IgD-negative memory B cell (primary cell): ENCODE data around the gene RFX8. TPM values are rescaled to one million over a fixed set of nuclear protein-coding genes. Genes with fewer than 3 reads are reported as not detected.
"Not testable (repeated sequence)": the region's sequence is repeated elsewhere in the genome, so short reads cannot be mapped to it uniquely, and the experiment has no call there.

Experiments used
- H3K27ac Mint-ChIP-seq, 3 donors: one replicate each; pipeline ENCODE4 v1.8.0; 2020 to 2022; ENCODE audit warnings: mild to moderate bottlenecking in 3 of 3, mixed read lengths in 3 of 3, moderate library complexity in 1 of 3
- H3K27me3 Mint-ChIP-seq: one replicate; pipeline ENCODE4 v1.8.0; 2021; ENCODE audit warnings: mixed read lengths
- H3K36me3 Mint-ChIP-seq: one replicate; pipeline ENCODE4 v1.8.0; 2020; ENCODE audit warnings: mild to moderate bottlenecking, mixed read lengths
- H3K4me1 Mint-ChIP-seq, 3 donors: one replicate each; pipeline ENCODE4 v1.8.0; 2020 to 2022; ENCODE audit warnings: mixed read lengths in 3 of 3, mild to moderate bottlenecking in 1 of 3
- H3K4me3 Mint-ChIP-seq, 4 donors: one replicate each; pipeline ENCODE4 v1.8.0; 2020 to 2022; ENCODE audit warnings: mild to moderate bottlenecking in 4 of 4, mixed read lengths in 4 of 4, moderate library complexity in 3 of 4
- H3K9me3 Mint-ChIP-seq, 3 donors: one replicate each; pipeline ENCODE4 v1.8.0; 2020 to 2021; ENCODE audit warnings: mixed read lengths in 3 of 3, mild to moderate bottlenecking in 1 of 3
- polyA plus RNA-seq: library from polyadenylated mRNA; unstranded; fragments of 300-500 nt; fragmentation: Illumina TruSeq; gene quantifications from one replicate; pipeline ENCODE4 v1.2.3, GENCODE V29; 2021

Gene RFX8
- polyA plus RNA-seq, 1 donor from 2014 or later: not detected

DNA sequence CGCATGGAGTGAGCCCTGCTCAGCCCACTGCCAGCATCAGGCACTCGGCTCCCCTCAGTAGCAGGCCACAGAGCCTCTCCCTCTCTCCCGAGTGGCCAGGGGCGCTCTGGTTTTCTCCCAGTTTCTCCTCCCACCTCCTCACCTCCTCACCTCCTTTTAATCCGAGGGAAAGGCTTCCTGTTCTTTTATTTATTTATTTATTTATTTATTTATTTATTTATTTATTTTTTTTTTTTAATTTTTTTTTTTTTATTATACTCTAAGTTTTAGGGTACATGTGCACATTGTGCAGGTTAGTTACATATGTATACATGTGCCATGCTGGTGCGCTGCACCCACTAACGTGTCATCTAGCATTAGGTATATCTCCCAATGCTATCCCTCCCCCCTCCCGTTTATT, 29.8 kb upstream of the RFX8 start:
- H3K4me1 Mint-ChIP-seq, H3K27ac Mint-ChIP-seq, H3K27me3 Mint-ChIP-seq, H3K9me3 Mint-ChIP-seq, H3K4me3 Mint-ChIP-seq, H3K36me3 Mint-ChIP-seq: not testable (repeated sequence)

GRCh38 chr2:101502095-101502494, 27.2 kb upstream of the RFX8 start:
- Mint-ChIP-seq H3K4me3 (no peak overlapping the region), H3K27me3 (peaks cover 8% of the 10 kb centered on the region), H3K27ac (no peak overlapping the region), H3K36me3 (peaks cover 2% of the 10 kb centered on the region), H3K4me1 (peaks cover 0 to under 1% (median 0%) of the 10 kb centered on the region in 3 donors), H3K9me3 (no peaks in the 10 kb centered on the region)

- peaks cover 2% of the 10 kb centered on the region for H3K36me3 Mint-ChIP-seq
- H3K27ac Mint-ChIP-seq: peak overlapping the region in 1 of 3 donors; percentile 14
- H3K4me1 Mint-ChIP-seq: no peaks in the 10 kb centered on the region
These were observed 26.5 kb upstream of the RFX8 start for GRCh38 chr2:101501443-101501842.

DNA sequence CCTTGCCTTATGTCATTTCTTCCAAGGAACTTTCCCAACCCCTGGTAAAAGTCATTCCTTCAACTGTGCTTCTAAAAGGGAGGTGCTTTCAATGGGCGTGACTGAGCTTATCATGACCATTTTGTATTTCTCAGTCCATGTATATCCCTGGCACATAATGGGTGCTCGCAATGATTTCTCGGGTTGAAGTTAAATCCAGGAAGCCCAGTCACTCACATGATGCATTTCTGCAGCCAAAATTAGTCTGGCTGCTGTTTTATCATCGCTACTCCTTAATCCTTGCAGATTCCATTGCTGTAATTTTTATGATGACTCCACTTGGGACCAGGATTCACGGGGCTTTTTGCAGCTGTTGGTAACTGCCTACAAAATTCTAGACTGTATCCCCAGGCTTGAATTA, 25.9 kb upstream of the RFX8 start:
- H3K27ac Mint-ChIP-seq: no peak overlapping the region

More at GRCh38 chr2:101501443-101501842, 26.5 kb upstream of the RFX8 start:
- no peaks in the 10 kb centered on the region for H3K9me3 Mint-ChIP-seq
- peaks cover 8% of the 10 kb centered on the region for H3K27me3 Mint-ChIP-seq
- no peak overlapping the region for H3K4me3 Mint-ChIP-seq

GRCh38 chr2:101500180-101500579, 25.3 kb upstream of the RFX8 start:
- Mint-ChIP-seq H3K4me3 (no peak overlapping the region), H3K9me3 (no peaks in the 10 kb centered on the region), H3K36me3 (peaks cover 2% of the 10 kb centered on the region), H3K4me1 (no peaks in the 10 kb centered on the region), H3K27ac (no peak overlapping the region), H3K27me3 (peaks cover 8% of the 10 kb centered on the region)

More for the DNA sequence above, 25.9 kb upstream of the RFX8 start:
- Mint-ChIP-seq H3K27me3 (peaks cover 8% of the 10 kb centered on the region), H3K4me3 (no peak overlapping the region), H3K4me1 (no peaks in the 10 kb centered on the region), H3K9me3 (no peaks in the 10 kb centered on the region), H3K36me3 (peaks cover 2% of the 10 kb centered on the region)

DNA sequence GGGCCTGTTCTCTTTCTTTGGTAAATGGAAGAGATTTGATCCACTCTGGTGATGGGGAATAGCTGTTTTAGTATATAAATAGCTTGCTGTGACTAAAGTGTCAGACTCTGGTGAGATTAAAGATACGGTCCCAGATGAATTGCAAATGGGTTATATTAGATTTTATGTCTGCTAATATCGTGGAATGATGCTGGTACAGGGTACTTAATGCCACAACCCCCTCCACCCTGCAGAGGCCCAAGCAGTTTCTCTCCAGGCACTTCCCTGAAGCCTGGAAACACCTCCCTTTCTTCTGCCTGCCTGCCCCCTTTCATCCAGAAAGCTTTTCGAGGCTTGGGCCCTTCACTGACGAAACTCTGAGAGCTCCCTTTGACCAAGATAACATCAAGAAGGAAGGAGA, 21.4 kb upstream of the RFX8 start:
- H3K36me3 Mint-ChIP-seq: no peaks in the 10 kb centered on the region
- H3K4me1 Mint-ChIP-seq: no peaks in the 10 kb centered on the region
- no peak overlapping the region for H3K4me3 Mint-ChIP-seq
- H3K27me3 Mint-ChIP-seq: peaks cover 7% of the 10 kb centered on the region
- H3K9me3 Mint-ChIP-seq: peaks cover 0 to 2% (median 0%) of the 10 kb centered on the region in 3 donors
- H3K27ac Mint-ChIP-seq: no peak overlapping the region

DNA sequence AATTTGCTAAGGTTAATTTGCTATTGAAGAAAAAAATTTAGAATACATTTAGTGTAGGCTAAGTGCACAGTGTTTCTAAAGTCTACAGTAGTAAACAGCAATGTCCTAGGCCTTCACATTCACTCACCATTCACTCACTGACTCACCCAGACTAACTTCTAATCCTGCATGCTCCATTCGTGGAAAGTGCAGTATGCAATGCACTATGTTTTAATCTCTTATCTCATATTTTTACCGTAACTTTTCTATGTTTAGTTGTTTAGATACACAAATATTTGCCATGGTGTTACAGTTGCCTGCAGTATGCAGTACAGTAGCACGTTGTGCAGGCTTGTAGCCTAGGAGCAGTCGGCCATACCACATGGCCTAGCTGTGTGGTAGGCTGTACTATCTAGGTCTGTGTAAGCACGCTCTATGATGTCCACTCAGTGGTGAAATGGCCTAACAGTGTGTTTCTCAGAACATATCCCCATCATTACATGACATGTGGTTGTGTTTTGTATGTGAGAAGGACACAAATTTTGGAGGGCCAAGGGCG, 18.1 kb upstream of the RFX8 start:
- Mint-ChIP-seq H3K36me3 (no peaks in the 10 kb centered on the region), H3K27ac (no peak overlapping the region), H3K4me3 (no peak overlapping the region), H3K27me3 (peaks cover 3% of the 10 kb centered on the region), H3K4me1 (no peaks in the 10 kb centered on the region), H3K9me3 (peaks cover 0 to 2% (median 0%) of the 10 kb centered on the region in 3 donors)

DNA sequence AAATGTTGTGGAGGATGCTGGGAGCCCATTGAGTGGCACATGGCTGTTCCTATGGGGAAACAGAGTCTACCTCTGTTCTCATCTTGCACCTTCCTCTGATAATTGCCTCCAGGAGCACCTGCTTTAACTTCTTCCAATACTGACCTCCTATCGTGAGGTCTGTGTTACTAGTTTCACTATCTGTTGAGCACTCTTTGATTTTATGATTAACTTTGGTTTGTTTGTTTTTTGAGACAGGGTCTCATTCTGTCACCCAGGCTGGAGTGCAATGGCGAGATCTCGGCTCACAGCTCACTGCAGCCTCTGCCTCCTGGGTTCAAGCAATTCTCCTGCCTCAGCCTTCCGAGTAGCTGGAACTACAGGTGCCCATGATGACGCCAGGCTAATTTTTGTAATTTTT, 12.1 kb upstream of the RFX8 start:
- Mint-ChIP-seq H3K9me3 (peaks cover 0 to 2% (median 0%) of the 10 kb centered on the region in 3 donors), H3K4me1 (peaks cover 0 to 7% (median 3%) of the 10 kb centered on the region in 3 donors), H3K4me3 (no peak overlapping the region), H3K36me3 (no peaks in the 10 kb centered on the region), H3K27me3 (peaks cover 11% of the 10 kb centered on the region), H3K27ac (no peak overlapping the region)

DNA sequence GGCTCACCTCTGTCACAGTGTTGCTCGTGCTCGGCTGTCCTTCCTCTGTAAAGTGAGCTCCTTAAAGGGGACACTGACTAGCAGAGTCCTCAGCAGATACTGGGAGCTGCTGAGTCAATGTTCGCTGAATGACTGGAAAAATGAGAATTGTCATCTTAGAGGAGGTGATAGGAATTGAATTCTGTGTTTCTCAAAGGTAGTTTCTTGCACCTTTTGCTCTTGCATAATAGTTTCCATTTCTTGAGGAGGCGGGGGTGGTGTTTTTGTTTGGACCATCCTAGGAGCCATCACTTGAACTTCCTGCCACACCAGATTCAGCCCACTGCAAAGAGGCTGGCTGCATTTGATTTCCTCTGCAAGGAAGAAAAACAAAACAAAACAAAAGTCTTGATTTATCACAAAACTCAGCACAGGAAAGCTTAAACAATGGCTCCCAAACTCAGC, 11.4 kb upstream of the RFX8 start:
- Mint-ChIP-seq H3K4me3 (no peak overlapping the region), H3K27me3 (peaks cover 13% of the 10 kb centered on the region), H3K9me3 (no peaks in the 10 kb centered on the region), H3K36me3 (no peaks in the 10 kb centered on the region), H3K27ac (no peak overlapping the region), H3K4me1 (peaks cover 0 to 7% (median 3%) of the 10 kb centered on the region in 3 donors)

DNA sequence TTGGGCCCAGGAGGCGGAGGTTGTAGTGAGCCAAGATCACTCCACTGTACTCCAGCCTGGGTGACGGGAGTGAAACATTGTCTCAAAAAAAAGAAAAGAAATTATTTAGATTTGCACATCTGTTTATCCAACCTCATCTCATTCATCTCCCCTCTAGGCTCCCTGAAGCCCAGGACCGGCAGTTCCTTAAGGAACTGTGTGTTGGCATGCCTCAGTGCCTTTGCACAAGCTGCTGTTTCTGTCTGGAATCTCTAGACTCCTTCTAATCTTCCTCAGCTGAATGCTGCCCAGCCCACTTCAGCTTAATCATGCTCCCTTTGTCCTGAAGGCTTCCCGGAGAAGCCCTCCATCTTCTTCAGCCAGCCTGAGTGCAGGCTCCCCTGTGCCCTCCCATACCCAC, 10.9 kb upstream of the RFX8 start:
- Mint-ChIP-seq H3K27me3 (peaks cover 13% of the 10 kb centered on the region), H3K4me1 (peaks cover 0 to 7% (median 3%) of the 10 kb centered on the region in 3 donors), H3K36me3 (no peaks in the 10 kb centered on the region), H3K4me3 (no peak overlapping the region), H3K27ac (no peak overlapping the region), H3K9me3 (no peaks in the 10 kb centered on the region)

DNA sequence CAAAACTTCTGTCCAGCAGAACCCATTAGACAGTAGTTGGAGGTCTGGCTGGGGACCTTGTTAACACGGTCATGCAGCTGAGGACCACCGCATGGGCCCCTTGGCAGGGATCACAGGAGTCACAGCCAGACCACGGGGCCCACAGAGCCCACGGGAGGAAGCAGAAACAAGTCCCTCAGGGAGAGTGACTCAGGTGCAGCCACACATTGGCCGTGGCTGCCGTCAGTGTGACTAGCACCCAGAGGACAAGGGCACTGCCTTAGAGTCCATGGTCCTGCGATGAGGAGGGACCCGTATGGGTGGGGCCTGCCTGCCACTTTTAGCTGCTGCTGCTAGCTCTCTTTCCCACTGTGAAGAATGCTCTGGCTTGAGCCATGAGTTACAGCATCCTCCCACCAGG, 5.9 kb upstream of the RFX8 start:
- no peak overlapping the region for H3K27ac Mint-ChIP-seq
- H3K4me1 Mint-ChIP-seq: peaks cover 0 to 10% (median 7%) of the 10 kb centered on the region in 3 donors
- no peaks in the 10 kb centered on the region for H3K36me3 Mint-ChIP-seq
- H3K27me3 Mint-ChIP-seq: peaks cover 23% of the 10 kb centered on the region
- no peak overlapping the region for H3K4me3 Mint-ChIP-seq
- H3K9me3 Mint-ChIP-seq: peaks cover 0 to 2% (median 0%) of the 10 kb centered on the region in 3 donors

- Mint-ChIP-seq H3K27ac (no peak overlapping the region), H3K4me3 (no peak overlapping the region), H3K36me3 (no peaks in the 10 kb centered on the region), H3K4me1 (peaks cover 0 to 13% (median 7%) of the 10 kb centered on the region in 3 donors), H3K27me3 (peaks cover 30% of the 10 kb centered on the region), H3K9me3 (peaks cover 0 to 2% (median 0%) of the 10 kb centered on the region in 3 donors)
These were observed 4.9 kb upstream of the RFX8 start for GRCh38 chr2:101479810-101480209.

DNA sequence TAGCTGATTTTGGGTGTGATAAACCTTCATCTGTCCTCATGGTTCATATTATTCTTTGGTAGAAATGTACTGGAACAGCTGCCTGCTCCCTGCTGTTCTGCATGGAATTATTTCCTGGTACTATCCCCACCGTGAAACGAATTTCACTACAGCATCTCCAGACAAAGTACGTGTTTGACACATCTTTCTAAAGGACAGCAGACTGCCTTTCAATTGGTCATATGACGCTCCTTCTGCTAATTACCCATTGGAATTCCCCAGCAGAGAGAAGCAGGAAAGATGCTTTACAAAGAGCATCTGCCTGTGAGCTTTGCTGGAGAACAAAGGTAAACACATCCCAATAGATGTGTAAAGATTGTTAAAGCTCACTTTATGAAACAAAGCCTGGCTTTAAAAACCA, 4.4 kb upstream of the RFX8 start:
- peaks cover 34% of the 10 kb centered on the region for H3K27me3 Mint-ChIP-seq
- peaks cover 0 to 15% (median 9%) of the 10 kb centered on the region in 3 donors for H3K4me1 Mint-ChIP-seq
- H3K36me3 Mint-ChIP-seq: no peaks in the 10 kb centered on the region
- H3K4me3 Mint-ChIP-seq: peak overlapping the region in 1 of 4 donors; percentile 54
- H3K27ac Mint-ChIP-seq: no peak overlapping the region
- H3K9me3 Mint-ChIP-seq: peaks cover 0 to 2% (median 0%) of the 10 kb centered on the region in 3 donors

- Mint-ChIP-seq H3K27ac (no peak overlapping the region), H3K4me3 (no peak overlapping the region), H3K27me3 (peaks cover 34% of the 10 kb centered on the region), H3K4me1 (peaks cover 0 to 18% (median 9%) of the 10 kb centered on the region in 3 donors), H3K36me3 (no peaks in the 10 kb centered on the region), H3K9me3 (peaks cover 0 to 2% (median 0%) of the 10 kb centered on the region in 3 donors)
These were observed 3.5 kb upstream of the RFX8 start for GRCh38 chr2:101478181-101479001.

DNA sequence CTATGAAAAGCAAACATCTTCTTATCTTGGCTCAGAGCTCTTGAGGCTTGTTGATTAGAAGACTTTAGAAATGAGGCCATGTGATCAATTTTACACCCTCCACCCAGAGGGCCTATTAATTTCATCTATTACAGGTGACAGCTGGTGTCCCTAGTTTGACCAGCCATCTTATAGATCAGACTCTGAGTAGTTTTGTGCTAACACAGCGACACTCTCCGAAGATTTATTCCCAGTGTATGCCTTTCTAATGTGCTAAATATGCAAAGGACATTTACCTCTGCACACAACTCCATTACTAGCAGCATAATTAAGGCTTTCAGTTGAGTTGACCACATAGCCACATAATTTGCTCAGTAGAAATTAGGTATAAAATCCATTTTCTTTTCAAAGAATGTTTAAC, 2.6 kb upstream of the RFX8 start:
- Mint-ChIP-seq H3K27me3 (peaks cover 41% of the 10 kb centered on the region), H3K4me1 (peaks cover 0 to 19% (median 9%) of the 10 kb centered on the region in 3 donors), H3K27ac (no peak overlapping the region), H3K36me3 (no peaks in the 10 kb centered on the region), H3K9me3 (peaks cover 0 to 2% (median 0%) of the 10 kb centered on the region in 3 donors), H3K4me3 (no peak overlapping the region)
